GM18499 (cell line): ENCODE results near the gene TMBIM1.

Experiments used
- ATAC-seq: cut with Tn5 transposase; IDR thresholded peaks from one replicate; pipeline ENCODE4 v1.9.1; 2021; ENCODE audit warnings: moderate number of reproducible peaks; ENCODE audit not compliant: insufficient read depth, unreplicated experiment

TMBIM1 gene

DNA sequence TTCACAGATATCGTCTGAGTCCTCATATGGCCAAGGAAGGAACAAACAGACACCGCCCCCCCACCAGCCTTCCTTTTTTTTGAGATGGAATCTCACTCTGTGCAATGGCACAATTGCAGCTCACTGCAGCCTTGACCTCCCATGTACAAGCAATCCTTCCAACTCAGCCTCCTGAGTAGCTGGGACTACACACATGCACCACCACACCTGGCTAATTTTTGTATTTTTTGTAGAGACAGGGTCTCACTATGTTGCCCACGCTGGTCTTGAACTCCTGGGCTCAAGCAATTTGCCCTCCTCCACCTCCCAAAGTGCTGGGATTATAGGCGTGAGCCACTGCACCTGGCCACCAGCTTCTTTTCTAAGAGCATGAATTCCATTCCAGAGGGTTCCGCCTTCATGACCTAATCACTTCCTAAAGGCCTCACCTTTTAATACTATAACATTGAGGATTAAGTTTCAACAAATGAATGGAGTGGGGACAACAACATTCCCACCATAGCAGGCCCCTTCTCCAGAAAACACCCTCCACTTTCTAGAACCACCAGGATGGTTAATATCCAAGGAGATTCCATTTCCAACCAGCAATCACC is 2.2 kb upstream of the TMBIM1 start:
- no peak for ATAC-seq

DNA sequence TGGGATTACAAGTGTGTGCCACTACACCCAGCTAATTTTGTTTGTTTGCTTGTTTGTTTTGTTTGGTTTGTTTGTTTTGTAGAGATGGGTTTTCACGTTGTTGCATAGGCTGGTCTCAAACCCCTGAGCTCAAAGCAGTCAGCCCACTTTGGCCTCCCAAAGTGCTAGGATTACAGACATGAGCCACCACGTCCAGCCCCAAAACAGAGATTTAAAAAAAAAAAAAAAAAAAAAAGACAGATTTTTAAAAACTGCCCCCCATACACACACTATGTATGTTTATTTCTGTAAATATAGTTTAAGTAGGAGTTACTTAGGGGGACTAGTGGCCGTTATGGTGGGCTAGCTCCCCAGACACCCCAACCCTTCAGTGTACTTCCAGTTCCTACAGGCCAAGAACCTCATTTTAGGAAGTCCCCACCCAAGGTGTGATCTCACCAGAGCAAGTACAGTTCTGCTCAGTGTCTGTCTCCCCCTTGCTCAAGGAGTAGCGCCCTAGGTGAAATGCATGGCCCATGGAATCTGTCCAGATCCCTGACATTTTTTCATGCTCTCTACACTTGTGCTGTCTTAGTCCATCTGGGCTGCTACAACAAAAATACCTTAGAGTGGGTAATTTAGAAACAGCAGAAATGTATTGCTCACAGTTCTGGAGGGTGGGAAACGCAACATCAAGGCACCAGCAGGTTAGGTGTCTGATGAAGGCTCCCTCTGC is 1.6 kb upstream of the TMBIM1 start:
- ATAC-seq = no peak

DNA sequence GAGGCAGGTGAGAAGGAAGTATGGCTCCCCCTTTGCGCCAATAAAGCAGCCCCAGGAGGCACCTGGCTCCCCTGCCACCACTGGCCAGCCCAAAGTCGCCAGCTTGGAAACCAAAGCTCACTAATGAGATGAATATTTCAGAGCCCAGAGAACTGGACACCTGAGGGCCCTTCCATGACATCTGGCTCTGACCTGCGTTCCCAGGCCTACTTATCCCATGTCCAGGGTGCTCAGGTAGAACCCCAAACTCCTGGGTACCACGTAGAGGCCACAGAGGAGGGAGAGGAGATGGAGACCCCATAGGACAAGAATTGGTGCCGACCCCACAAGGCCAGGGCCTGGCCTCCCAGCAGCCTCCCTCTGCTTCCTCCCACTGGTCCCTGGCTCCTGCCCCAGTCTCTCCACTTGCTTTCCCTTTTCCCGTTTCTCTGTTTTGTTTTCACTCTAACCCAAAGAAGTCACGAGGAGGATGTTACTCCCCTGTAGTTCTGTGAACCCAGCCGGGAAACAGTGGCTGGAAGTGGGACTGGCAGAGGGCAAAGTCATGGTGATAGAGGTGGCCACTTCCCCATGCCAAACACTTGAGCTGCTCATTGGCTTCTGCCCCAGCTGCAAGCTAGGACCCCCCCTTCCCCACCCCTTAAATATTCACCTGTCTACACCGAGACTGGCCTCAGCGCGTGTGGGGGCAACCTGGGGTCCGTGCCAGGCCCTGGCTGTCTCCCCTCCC is 820 bp downstream of the TMBIM1 start:
- ATAC-seq = no peak

DNA sequence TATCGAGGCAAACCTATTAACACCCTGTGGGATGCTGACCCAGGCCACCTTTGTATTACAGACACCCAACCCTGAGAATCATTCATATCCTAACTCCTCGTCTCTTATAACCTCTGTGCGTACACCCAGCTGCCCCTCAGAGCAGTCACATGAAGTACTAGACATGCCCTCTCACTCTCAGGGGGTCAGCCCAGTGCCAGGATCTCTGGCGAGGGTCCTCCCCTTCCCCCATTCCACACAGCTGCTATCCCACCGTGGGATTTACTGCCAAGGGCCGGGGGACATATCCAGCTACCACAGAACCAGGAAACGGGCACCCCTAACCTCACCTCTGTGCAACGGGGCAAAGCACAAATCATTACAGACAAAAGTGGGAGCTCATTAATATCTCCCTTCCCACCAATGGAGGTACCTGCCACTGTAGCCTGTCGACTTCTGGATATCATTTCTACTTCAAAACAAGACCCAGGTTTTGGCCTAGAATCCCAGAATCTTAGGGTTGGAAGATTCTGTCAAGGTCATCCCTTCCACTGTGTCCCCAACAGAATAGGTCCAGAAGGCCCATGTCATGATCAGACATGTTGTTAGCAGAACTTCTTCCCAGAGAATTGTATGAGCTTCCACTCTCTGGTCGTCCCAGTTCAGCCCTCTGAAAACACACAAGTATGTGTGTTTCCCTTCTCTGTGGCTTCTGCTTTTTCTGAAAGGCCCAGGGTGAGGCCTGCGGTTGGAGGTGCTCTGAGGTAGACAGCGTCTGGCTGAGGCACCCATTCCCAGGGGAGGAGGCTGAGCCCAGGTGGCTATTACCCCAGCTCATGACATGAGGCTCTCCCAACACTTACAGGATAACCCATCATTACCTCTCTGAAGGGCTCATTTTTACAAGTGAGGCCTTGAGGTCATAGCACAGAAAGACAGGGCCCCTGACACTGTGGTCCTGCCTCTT is 1.7 kb downstream of the TMBIM1 start:
- peak; percentile 28 for ATAC-seq

DNA sequence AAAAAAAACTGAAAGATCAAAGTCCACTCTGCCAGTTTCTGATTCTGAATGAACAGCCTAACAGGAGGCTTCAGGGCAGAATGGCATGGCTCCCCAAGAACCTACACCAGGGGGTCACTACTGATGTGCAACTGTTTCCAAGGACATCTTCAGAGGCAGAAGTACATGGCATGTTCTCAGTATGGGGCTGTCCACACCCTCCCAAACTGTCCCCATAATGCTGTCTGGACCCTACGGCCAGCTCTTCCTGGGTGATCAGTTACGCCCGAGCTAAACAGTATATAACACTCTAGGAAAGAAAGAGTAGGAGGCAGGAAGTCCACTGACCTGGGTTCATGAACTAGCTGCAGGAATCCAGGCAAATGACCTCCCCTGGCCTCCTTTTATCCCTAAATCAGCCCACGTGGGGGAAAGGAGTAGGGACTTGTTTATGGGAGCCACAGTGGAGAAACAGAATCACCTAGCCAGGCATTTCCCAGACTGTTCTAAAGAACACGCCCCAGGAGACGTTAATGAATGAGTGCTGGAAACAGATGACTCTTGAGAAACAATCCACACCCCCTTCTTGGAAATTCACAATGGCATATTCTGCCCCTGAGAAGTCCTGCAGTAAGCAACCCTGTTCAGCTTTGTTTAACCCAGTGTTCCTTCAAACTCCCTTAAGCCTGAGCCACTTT is 2.5 kb downstream of the TMBIM1 start:
- ATAC-seq = no peak

DNA sequence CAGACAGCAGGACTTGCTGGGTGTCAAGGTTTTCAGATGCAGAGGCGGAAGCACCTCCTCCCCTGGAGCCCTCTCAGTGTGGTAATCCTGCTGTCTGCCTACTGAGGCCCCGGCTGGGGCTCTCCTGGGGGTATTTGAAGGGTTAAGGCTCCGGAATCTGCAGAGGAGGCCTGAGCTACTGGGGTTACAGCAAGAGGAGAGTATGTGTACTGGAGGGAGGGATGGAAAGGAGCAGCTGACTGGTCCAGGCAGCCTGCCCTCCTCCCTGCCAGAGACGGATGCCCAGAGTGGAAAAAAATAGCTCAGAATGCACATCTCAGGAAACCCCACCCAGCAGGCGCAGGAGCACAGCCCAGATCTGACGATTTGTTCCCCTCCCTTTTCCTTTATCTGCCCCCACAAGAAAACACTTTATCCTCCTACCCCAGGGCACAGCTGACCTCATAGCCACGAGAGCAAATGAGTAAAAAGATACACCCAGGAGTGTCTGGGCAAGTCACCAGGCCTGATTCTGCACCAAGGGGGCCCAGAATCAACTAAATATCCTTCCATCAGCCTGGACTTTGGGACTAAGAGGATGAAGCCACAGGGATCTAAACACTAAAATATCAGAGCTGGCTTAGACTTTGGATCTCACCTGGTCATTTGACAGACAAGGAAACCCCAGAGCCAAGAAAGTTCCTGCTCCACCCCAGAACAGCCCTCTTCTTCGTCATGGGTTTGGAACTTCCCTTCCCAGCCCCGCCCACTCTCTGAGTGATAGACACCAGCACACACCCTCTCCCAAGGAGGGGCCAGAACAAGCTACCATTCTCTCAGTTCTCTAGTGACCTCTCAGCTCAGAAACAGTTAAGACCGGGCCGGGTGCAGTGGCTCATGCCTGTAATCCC is 5.5 kb downstream of the TMBIM1 start:
- peak; percentile 49 for ATAC-seq

DNA sequence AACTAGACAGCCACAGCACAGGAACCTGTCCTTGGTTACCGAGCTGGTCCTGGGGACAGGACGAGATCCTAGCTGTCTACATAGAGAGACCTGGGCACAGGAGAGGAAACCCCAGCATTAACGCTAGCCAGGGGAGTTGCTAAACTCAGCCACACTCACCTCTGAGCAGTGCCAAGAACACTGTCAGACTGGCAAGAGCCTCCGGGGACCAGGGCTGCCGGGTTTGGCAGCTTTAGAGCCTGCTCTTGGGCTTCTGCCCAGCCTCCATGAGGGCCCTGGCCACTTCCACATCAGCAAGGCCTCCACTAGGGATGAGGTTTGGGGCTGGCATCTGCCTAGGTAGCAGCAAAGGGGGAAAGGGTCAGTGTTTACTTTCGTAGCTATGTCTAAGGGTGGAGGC is 6.7 kb downstream of the TMBIM1 start:
- no peak for ATAC-seq

DNA sequence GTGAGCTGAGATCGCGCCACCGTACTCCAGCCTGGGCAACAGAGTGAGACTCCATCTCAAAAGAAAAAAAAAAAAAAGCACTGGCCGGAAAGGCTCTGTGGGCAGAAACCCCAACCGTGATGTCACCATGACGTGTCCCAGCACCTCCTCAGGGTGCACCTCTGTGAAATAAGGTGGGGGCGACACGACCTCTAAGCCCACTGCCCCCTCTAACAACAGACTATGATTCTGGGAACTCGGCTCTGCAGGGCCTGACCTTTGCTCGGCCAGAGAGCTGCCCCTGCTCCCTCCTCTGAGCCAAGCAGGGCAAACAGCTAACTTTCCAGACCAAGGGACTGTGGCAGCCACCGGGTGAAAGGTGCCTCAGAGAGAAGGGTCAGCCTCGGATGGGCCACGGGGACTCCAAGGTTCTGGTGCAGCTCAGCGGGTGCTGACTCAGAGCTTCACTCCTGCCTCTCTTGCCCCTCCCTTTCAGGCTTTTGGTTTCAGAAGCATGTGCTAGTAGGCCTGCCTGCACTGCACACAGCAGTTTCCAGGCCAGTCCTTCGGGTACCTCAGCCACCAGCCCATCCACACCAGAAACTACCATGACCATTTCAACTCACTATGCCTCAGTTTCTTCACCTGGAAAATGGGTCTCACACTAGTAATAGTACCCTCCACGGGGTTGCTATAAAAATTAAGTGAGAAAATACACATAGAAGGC is 8.0 kb downstream of the TMBIM1 start:
- ATAC-seq = no peak

DNA sequence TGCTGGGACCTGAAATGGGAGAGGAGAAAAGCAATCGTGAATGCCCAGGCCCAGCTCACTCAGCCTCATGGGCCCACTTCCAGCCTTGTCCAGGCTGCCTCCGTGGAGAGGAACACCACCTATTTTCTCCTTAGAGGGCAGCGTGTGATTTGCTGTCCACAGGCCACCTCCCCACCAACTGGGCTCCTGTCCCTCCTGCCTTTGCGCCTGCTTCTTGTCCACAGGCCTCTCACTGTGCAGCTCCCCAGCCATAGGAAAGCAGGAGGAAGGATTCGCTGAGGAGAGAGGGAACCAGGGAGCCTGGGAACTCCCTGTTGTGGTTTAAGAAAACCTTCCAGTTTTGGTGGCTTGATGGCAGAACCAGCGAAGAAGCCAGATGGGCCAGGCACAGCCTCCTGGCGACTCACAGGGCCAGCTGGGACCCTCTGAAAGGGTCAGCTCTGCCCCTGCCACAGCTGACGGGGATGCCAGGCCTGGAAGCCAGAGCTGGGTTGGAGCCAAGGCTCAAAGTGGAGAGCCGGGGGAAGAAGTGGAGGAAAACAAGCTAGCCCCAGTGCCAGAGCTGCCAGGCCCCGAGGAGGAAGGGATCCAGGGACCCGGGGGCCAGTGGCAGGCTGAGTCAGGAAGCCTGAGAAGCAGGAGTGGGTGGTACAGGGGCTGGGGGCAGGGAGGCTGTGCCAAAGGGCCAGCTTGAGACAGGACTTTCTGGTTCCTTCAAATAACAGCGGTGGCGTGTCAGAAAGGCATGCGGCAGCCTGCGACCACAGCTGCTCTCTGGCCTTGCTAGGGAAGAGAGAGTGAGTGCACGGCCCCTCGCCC is 9.9 kb downstream of the TMBIM1 start:
- ATAC-seq = no peak

DNA sequence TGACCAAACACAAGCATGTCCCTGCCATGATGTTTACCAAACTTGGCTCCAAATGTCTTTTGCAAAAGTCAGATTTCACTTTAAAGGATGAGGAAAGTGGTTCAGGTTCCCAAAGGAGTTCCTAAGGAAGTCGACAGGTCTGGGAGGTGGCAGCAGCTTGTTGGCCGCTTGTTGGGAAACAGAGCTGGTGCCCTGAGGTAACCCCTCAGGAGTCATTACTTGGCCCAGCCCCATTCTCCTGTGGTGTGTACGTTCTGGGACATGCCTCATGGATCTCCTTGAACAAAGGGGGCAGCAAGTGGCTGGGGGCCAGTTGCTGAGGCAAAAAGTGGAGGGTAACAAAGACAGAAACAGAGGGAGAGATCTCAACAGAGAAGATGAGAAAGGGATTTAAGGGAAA is 10.9 kb downstream of the TMBIM1 start:
- no peak for ATAC-seq

DNA sequence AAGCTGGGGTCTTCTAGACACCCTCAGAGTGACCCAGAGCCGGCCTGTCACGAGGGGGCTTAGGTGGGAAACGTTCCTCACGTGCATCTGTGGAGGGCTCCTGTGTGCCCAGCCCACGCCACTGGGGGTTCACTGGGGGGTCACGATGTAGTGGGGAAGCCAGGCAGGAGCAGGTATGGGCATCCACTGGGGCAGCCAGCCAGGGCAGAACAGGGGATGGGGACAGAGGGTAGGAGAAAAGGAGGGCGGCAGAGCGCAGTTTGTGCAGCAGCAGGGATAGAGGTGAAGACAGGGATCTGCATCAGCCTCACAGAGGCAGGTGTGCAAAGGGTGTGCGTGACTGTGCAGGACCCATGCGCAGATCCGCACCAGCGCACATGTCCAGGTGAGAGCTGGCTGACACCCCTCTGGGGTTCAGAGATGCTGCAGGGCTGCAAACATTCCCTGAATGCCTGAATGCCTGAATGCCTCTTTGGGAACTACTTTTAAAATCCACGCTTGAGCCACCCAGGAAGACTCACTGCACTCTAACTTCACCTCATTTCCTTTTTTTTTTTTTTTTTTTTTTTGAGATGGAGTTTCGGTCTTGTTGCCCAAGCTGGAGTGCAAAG is 11.9 kb downstream of the TMBIM1 start:
- no peak for ATAC-seq

DNA sequence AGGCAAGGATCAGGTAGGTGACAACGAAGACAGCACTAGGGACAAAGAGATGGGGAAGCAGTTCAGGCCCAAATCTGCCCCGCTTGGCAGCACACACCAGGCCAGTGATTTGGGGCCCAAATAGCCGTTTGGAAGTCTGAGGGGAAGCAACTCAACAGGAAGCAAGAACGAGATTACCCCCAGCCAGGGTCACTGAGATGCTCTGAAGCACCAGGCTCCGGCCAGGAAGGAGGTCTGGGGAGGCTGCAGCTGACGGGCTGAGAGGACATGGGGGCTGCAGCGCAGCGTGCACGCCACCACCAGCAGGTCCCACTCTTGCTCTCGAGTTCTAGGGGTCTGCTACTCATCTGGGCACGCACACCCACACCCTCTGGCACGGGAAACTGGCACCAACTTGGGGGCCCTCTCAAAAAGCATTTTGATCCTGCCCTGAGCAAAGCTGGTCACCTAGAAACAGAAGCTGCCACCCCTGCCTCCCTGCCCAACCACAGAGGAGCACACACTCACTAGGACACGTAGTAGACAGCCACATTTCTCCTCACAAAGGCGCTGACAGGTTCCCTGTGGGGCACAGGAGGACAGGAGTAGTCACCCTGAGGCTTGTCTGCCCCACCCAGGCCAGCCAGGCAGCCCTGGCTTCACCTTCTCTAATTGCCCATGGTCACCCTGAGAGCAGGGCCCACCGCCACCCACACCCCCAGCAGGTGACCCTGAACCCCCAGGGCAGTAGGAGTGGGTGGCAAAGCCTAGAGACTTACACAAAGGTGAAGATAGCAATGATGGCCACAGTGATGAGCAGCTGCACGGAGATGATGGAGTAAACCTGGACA is 13.6 kb downstream of the TMBIM1 start:
- ATAC-seq = no peak

DNA sequence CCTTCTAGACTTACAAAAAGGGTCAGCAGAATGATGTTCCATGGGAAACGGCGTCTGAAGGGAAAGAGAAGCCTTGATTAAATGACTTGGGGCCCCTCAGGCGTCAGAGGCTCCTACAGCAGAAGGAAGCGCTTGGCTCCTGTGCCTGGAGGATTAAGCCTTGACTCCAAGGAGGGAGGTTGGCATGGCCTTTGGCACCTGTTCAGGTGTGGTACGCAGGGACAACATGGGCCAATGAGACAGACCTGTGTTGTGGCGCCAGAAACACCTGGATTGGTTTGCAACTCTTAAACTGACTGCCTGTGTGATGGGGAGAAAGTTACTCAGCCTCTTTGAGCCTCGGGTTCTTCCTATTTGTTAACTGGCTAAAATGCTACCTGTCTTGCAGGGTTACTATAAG is 14.4 kb downstream of the TMBIM1 start:
- no peak for ATAC-seq

DNA sequence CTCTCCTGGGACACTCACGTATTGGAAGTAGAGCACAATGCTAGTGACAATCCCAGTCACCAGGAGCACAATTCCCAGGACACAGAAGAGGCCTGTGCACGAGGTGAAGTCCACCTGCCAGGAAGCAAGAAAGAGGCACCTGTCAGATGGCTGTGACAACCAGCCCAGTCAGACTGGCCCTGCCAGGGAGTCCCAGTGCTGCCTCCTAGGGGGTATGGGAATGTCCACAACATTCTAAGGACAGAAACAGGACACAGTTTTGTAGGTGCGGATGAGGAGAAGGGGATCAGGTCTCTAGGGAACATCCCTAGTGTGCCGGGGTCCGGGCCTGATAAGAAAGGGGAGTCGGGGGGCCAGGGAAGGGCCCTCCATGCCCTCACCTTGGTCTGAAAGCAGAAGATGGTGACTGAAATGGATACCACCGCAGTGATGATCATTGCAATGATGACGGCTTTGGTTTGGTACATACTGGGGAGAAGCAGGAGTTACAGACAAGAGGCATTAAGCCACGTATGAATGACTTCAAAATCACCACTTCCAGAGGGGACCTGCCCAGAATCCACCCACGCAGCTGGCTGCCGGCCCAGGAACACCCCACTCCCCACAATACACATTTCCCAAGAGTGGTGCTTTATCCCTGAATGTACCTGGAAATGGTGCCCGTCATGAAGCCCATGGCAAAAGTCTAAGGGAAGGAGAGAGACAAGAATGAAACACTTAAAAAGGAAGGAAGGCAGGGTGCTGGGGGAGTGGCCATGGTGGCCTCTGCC is 15.1 kb downstream of the TMBIM1 start:
- no peak for ATAC-seq

DNA sequence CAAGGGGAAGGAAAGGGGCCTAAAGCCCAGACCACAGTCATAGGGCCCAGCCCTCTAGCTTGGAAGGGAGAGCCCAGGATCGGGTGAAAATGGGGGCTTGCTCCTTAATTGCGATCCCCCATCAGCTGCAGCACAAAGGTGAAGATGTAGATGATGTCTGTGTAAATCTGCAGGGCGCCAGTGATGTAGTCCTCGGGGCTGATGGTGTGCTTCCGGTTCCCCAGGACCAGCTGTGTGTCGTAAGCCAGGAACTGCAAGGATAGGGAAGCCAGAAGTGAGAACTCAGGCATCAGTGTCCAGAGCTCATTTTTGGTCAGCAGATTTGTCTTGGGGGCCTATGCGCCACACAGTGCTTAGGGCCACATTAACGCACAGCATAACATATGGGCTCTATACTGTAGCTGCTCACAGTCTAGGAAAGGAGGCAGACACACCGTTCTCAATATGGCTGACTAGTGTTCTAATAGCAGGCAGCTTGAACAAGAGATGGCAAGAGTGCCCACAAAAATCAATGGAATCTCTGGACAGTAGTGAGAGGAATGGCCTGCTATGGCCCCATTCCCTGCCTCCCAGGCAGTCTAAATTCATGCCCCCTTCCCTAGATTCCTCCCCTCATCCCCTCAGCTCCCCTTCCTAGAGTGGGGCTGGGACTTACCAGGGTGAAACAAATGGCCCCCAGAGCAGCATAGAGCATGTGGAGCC is 16.8 kb downstream of the TMBIM1 start:
- ATAC-seq = no peak
